GM21737 (cell line): ENCODE data around the gene VMP1.

Experiments
- ATAC-seq: cut with Tn5 transposase; IDR thresholded peaks from one replicate; pipeline ENCODE4 v1.9.1; 2021; ENCODE audit warnings: mild to moderate bottlenecking, moderate library complexity; ENCODE audit not compliant: unreplicated experiment

VMP1 gene

DNA sequence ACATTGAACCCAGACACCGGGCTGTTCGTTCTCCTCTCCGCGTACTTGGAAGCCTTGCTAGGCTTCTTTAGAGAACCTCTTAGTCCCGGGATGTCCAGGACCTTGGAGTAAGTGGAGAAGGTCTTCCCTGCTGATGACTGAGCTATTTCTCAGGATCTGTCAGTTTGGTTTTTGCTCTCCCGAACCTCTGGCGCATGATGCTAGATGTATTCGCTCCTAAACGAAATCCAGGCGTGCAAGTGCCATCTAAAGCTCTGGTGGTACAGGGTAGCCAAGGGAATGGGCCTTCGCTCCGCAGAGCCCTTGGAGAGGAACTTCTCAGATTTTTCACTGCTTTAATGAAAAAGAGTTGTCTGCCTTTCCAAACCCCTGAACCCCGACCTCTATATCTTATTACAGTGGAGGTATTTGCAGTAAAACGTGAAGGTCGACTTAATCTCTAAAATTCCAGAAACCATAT lies 547 bp downstream of the VMP1 start:
- ATAC-seq: no peak

DNA sequence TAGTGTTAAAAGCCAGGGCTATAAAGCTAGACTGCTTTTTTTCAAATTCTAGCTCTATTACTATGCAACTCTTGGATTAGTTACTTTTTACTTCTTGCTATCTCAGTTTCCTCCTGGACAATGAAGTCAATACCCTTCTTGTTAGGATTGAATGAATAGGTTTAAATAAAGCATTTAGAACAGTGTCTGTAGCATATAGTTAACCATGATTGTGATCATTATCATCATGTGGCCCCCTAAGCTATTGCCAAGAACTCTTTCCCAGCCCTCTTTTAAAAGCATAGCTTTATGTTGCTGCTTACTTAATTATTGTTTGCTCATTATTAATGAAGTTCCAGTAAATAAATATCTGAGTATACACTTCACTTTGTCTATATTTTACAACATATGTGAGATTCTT lies 4.5 kb downstream of the VMP1 start:
- ATAC-seq: no peak

DNA sequence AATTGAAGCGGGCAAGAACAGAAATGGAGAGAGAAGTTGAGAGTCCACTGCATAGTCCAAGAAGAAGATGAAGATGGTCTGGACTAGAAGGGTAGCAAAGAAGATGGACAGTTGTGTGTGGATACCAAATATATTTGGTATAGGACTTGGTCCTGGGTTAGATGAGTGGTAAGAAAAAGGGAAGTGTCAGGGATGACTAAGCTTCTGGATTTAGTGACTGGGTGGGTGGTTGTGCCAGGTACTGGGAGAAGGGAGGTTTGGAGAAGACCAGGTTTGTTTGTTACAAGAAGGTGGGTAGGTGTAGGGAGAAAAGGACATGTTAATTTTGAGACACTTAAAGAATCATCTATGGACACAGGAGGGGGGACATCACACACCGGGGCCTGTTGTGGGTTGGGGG lies 5.4 kb downstream of the VMP1 start:
- ATAC-seq: no peak

DNA sequence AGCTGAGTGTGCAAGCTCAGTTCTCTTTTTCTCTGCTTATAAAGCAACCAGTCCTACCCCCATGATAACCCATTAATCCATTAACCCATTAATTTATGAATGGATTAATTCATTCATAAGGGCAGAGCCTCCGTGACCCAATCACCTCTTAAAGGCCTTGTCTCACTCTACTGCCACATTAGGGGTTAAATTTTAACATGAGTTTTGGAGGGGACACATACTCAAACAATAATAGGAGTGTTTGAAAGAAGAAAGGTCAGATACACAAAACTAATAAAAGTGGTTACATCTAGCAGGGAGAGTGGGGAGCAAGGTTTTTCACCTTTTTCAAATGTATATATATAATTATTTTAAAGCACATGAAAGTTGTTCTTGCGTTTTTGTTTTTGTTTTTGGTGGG lies 6.8 kb downstream of the VMP1 start:
- no peak for ATAC-seq

DNA sequence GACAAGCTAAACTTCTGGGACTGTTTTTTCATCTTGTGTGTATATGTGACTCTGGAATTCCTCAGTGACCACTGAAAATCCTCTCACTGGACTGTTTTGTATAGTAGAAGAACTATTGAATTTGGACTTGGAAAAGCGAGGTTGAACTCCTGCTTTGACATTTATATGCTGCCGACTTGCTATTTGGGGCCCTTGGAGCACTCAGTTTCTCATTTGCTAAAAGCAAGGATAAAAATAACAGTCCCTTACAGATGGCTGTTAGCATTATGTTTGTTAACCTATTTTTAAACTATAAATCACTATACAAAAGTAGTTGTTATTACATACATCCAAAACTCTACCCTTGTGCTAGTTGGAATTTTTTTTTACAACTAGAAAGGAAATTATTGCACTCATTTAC lies 9.0 kb downstream of the VMP1 start:
- ATAC-seq: no peak

DNA sequence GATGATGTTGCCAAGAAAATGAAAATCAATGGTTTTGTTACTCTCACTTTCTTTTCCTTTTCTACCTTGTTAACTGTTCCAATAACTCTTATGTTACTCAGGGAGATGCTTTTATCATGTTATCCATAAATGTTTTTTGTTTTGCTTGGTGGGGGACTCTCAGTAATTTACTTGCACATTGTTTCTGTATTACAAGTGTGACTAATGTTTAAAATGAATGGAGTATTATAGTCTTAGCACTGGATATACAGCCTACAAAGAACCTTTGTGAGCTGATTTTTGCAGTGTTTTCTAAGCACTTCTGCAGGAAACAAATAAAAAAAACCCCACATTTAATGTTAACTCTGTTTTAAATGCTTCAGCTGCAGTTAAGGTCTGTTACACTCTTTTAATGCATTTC lies 12.1 kb downstream of the VMP1 start:
- ATAC-seq: no peak

DNA sequence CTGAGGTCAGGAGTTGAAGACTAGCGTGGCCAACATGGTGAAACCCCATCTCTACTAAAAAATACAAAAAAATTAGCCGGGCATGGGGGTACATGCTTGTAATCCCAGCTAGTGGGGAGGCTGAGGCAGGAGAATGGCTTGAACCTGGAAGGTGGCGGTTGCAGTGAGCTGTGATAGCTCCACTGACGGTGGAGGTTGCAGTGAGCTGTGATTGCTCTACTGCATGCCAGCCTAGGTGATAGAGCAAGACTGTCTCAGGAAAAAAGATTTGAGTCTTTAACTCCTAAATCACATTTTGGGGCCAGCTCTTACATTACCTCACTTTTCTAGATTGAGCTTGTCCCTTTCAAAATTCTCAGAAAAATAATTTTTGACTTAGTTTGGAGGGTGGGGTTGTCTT lies 15.2 kb downstream of the VMP1 start:
- ATAC-seq: no peak

DNA sequence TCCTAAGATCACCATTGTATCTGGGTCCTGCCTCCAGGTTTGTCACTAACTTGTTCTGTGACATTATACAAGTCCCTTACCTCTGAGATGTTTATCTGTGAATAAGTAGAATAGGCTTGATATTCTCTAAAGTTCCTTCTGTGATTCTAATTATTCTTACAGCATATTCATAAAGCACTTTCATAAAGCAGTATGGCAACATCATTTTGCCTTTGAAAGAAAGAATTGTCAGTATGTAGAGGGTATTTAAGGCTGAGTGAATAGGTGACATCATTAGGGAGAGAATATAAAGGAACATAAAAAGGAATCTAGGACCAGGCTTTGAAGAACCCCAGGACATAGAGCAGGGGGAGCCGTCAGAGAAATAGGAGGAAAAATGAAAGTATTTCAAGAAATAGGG lies 15.6 kb downstream of the VMP1 start:
- ATAC-seq: no peak

DNA sequence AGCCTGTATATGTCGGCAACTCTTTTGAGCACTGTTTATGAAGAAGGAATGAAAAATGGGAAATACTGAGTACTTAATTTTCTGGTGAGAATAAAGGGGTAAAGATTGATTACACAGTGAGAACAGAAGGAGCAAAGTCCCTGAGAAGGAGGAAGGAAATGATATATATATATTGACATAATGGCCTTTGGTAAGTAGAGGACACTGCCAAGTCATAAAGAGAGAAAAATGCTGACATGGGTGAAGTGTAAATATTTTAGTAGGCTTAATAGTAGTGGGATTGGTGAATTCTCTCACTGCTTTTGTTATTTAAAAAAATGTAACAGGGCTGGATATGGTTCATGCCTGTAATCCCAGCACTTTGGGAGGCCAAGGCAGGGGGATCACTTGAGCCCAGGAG lies 16.2 kb downstream of the VMP1 start:
- no peak for ATAC-seq

DNA sequence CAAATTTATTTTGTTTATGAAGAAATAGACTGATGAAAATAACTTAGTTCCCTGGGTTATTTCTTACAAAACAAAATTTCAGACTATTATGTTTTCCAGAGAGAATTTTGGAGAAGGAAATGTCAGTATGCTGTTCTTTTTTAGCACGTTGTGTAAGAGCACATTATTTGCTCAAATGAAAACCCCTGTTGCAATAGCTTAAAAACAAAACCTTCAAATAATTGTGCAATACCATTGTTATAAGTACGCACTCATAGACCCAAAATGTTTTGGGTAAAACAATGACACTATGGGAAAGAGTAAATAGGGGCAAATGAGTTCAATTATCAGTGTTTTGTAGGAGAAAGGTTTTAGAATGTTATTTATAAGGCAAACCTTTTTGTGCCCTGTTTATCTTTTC lies 18.2 kb downstream of the VMP1 start:
- no peak for ATAC-seq

DNA sequence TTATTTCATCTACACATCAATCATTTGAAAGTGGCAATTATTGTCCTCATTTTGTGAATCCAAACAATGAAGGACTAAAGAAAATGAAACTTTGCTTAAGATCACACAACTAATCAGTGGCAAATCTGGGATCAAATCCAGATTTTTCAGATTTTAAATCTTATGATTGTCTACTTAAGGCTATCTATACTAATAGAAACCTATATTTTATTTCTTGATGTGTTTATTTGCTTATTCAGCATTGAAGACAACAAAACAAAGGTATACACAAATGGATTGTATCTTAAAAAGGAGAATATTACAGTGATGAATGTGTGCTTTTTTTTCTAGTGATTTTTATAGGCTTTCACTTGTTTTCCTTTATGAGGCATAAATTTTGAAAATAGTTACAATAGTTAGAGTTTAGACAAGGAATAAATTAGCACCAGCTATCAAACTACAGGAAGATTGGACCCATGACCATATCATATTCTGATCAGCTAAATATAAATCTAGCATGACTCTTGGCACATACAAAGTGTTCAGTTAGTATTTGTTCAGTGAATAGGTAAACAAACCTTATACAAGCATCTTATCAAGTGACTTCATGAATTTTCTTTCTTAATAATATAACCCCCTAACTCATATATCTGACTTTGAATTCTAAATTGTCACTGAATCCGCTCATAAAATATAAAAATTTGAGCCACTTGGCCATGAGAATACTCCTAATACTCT lies 20.5 kb downstream of the VMP1 start:
- ATAC-seq: no peak

DNA sequence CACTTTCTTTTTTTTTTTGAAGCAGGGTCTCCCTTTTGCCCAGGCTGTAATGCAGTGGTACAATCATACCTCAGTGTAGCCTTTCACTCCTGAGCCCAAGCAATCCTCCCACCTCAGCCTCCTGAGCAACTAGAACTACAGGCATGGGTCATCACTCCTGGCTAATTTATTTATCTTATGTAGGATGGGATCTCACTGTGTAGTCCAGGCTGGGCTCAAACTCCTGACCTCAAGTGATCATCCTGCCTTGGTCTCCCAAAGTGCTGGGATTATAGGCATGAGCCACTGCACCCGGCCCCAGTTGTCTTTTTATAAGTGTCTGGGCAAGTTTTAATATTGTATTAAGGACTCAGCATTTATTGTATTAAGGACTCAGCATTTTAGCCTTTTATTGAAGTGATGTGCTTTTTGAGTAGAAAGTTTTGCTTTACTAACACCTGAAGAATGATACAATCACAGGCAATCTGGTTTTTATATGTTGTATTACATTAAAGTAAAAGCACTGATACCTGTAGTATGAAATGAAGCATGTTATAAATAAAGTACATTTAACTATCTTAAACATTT lies 22.9 kb downstream of the VMP1 start:
- no peak for ATAC-seq

DNA sequence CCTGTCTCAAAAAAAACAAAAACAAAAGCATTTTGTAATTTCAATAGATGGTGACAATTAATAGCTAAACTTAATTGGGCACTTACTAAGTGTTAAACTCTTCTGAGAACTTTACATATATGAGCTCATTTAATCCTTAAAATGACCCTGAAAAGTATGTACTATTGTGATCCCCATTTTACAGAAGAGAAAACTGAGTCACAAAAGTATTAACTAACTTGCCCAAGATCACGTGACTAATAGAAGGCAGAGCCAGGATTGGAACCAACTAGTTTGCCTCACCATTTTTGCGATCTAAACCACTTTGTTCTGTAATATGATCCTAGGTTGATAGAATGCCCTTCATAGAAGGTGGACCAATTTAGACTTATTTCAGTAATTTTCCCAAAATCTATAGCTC lies 26.2 kb downstream of the VMP1 start:
- ATAC-seq: no peak

DNA sequence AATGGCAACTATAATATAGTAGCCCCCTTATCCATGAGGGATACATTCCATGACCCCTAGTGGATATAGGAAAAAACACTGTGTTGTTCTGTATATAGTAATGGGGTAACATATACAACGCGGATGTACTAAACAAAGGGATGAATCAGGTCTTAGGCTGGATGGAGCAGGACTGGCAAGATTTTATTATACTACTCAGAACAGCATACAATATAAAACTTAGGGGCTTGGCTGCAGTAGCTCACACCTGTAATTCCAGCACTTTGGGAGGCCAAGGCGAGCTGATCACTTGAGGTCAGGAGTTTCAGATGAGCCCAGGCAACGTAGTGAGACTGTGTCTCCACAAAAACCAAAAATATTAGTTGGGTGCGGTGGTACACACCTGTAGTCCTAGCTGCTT lies 26.8 kb downstream of the VMP1 start:
- ATAC-seq: no peak

DNA sequence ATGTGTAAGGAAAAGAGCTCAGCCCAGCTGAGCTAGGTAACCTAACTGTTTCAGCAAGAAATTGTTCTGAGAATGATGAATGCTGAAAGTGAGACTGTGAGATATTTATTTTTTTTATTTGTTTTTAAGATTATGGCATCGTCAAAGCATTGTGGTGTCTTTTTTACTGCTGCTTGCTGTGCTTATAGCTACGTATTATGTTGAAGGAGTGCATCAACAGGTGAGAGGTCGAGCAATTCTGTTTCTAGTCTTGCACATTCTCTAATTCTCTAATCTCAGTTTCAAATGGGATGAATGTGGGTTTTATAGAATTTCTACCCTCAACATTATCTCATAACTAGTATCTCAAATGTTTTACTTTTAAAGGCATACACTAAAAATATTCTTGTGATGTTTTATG lies 29.9 kb downstream of the VMP1 start:
- no peak for ATAC-seq

DNA sequence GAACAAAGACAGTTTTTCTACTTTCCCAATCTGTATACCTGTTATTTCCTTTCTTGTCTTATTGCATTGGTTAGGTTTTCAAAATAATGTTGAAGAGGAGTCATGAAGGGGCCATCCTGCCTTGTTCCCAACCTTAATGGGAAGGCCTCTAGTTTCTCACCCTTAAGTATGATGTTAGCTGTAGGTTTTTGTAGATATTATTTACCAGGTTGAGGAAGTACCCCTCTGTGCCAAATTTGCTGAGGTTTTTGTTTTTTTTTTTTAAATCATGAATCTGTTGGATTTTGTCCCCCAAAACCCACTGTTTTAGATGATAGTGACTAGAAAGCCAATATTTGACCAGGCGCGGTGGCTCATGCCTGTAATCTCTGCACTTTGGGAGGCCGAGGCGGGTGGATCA lies 36.4 kb downstream of the VMP1 start:
- no peak for ATAC-seq

DNA sequence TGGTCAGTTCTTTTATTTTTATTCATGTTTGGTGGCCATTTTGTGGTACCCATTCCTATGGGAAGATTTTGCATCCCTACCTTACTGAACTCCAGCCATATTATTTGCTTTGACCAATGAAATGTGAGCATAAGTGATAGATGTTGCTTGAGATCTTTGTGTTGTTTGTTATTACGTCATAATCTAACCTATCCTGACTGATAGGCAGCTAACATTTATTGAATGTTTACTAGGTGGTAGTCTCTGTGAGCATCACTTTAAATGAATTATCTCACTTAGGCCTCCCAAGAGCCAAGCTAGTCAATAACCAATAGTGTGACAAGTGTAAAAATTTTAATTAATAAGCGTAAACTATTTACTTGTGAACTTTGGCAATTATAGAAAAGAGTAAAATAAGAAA lies 37.6 kb downstream of the VMP1 start:
- ATAC-seq: no peak

DNA sequence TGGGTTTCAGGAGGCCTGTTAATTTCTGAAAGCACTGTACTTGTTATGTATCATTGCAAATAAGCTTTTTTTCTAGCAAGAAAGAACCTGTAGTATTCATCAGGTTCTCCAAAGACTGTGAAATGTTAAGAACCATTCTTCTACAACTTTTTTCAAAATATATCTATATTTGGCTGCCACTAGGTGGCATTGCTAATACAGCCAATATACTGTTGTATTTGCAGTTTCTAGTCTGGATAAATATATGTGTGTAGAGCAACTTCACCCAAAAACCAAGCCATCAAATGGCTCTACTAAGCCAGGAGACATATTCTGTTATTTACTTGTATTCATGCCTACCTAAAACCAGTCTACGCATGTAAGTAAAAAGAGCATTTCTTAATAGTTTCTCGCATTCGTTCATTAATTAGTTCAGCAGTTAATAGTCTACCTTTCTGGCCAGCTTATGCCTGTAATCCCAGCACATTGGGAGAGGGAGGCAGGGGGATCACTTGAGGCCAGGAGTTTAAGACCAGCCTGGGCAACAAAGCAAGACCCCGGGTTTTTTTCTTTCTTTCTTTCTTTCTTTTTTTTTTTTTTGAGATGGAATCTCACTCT lies 39.5 kb downstream of the VMP1 start:
- ATAC-seq: no peak

DNA sequence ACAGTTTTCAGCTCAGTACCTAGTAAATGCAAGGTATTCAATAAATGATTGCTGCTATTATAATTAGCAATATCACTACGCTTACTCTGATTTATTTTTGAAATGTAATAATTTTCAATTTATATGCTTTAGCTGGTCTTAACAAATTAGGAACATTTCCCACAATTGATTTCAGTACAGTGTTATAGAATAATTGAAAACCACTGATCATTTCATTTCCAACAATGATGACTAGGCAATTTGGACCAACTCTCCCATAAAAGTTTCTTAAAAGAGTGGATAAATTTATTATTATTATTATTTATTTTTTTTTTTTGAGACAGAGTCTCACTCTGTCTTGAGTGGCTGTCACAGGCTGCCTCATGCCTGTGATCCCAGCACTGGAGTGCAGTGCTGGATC lies 41.1 kb downstream of the VMP1 start:
- ATAC-seq: no peak

DNA sequence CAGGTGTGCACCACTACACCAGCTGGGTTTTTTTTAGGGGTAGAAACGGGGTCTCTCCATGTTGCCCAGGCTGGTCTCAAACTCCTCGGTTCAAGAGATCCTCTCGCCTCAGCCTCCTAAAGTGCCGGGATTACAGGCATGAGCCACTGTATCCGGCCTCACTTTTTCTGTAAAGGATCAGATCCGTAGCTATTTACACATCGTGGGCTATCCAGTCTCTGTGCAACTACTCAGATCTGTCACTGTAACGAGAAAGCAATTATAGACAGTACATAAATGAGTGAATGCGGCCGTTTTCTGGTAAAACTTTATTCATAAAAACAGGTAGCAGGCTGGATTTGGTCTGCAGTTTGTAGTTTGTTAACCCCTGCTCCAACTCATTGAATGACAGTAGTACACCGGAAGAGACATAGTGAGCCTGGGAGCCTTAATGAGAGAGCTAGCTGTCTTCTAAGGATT lies 44.5 kb downstream of the VMP1 start:
- no peak for ATAC-seq

DNA sequence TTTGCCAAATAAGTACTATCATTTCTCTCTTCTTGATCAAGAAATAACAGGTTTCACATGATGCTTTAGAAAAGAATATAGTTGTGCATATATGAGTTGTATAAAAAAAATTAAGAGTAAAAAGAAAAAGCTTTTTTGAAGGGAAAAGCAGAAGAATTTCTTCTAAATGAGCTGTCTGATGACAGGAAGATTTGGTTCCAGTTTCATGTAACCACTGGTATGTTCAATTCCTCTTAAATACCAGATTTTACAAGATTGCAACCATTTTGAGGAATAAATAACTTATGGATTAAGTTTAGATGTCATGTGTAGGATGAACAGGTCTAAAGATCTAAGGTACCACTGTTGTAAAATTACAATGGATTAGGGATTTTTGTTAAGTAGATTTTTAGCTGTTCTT lies 45.0 kb downstream of the VMP1 start:
- no peak for ATAC-seq

DNA sequence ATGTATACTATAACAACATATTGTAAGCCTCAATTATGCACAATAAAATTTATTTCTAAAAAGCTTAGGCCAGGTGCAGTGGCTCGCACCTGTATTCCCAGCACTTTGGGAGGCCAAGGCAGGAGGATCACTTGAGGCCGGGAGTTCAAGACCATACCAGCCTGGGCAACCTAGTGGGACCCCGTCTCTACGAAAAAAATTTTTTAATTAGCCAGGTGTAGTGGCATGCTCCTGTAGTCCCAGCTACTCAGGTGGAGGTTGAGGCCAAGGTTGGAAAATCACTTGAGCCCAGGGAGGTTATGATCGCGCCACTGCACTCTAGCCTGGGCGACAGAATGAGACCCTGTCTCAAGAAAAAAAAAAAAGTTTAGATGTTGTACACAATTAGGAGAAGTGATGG lies 45.5 kb downstream of the VMP1 start:
- ATAC-seq: no peak
